HepG2 (cell line): ENCODE results near the gene PLEKHD1. TPM values are rescaled to one million over a fixed set of nuclear protein-coding genes. Genes with fewer than 3 reads are reported as not detected.

Experiments
- ATAC-seq: fragments of 200-7000 bp; cut with Tn5 transposase; 3 replicates; pipeline ENCODE4 v1.9.1; 2020; ENCODE audit warnings: mild to moderate bottlenecking, moderate library complexity
- BruUV-seq: library from RNA; stranded (reverse); fragments of 400-500 nt; replicated peaks from 2 replicates; lab custom pipeline; 2021; lab: Mats Ljungman, UMichigan
- CTCF ChIA-PET: fragments of 300-600 bp; formaldehyde crosslinking; extraction: SDS; loops from one replicate; lab custom pipeline; 2021; ENCODE audit warnings: low total read pairs, inconsistent platforms, low intra/inter-chr PET ratio; lab: Yijun Ruan, JAX
- POLR2A ChIA-PET: fragments of 350-600 bp; sonication (Branson Sonifier 250); formaldehyde crosslinking; loops from one replicate; lab custom pipeline; 2020; ENCODE audit warnings: antibody characterized with exemption, inconsistent platforms; lab: Yijun Ruan, JAX
- DNase-seq: peaks from one replicate; pipeline ENCODE4 v3.0.0-alpha.2; 2015; ENCODE audit warnings: low spot score
- FAIRE-seq: peaks from 3 replicates; lab custom pipeline; 2011; peaks lifted over from hg19 to GRCh38; lab: Jason Lieb, UNC
- H2AFZ ChIP-seq: one replicate; pipeline ENCODE4 v1.6.1; 2011; ENCODE audit warnings: low read length, inconsistent platforms
- H3K27ac ChIP-seq: fragments of 300-600 bp; 3 replicates; pipeline ENCODE4 v1.8.0; 2011; ENCODE audit warnings: mixed run types, mild to moderate bottlenecking, mixed read lengths, low read length, inconsistent platforms; ENCODE audit not compliant: insufficient read depth; ENCODE audit errors: extremely low read length
- H3K27me3 ChIP-seq, 2 experiments: fragments of 200-600 bp in 1 of 2; 2 replicates in 1 of 2; 3 replicates in 1 of 2; pipeline versions ENCODE4 v1.6.0 to v1.8.0; 2011; ENCODE audit warnings: low read length in 2 of 2, mild to moderate bottlenecking in 2 of 2, moderate library complexity in 2 of 2, inconsistent platforms in 1 of 2; ENCODE audit not compliant: insufficient read depth in 2 of 2, control insufficient read depth in 1 of 2
- H3K36me3 ChIP-seq, 2 experiments: fragments of 200-600 bp in 1 of 2; replicated peaks in 1 of 2; 2 replicates in 1 of 2; 3 replicates in 1 of 2; pipeline versions ENCODE4 v1.5.1 to v1.8.0; 2011; ENCODE audit warnings: low read length in 2 of 2, inconsistent platforms in 1 of 2; ENCODE audit not compliant: insufficient read depth in 2 of 2, control insufficient read depth in 1 of 2
- H3K4me1 ChIP-seq: 2 replicates; pipeline ENCODE4 v1.5.1; 2012; ENCODE audit warnings: low read length, inconsistent platforms; ENCODE audit not compliant: insufficient read depth
- H3K4me2 ChIP-seq: 2 replicates; pipeline ENCODE4 v1.6.0; 2011; ENCODE audit warnings: low read depth, low read length, inconsistent platforms
- H3K4me3 ChIP-seq, 3 experiments: fragments of 200-600 bp in 1 of 3; sonication (generic), shearing (Covaris generic) in 1 of 3; replicated peaks in 1 of 3; 2 replicates each; pipeline ENCODE4 v1.5.1; 2011 to 2016; ENCODE audit warnings: low read length in 3 of 3, inconsistent platforms in 2 of 3, low read depth in 2 of 3, mild to moderate bottlenecking in 2 of 3, control low read depth in 1 of 3, mixed read lengths in 1 of 3; ENCODE audit not compliant: insufficient read depth in 1 of 3
- H3K79me2 ChIP-seq: one replicate; pipeline ENCODE4 v1.6.1; 2011; ENCODE audit warnings: low read length, inconsistent platforms; ENCODE audit not compliant: insufficient read depth
- H3K9ac ChIP-seq: 2 replicates; pipeline ENCODE4 v1.6.0; 2011; ENCODE audit warnings: mild to moderate bottlenecking, low read depth, low read length, inconsistent platforms; ENCODE audit not compliant: insufficient read depth
- H3K9me3 ChIP-seq: 2 replicates; pipeline ENCODE4 v1.5.1; 2012; ENCODE audit warnings: mild to moderate bottlenecking, low read length
- H4K20me1 ChIP-seq: 2 replicates; pipeline ENCODE4 v1.6.0; 2011; ENCODE audit warnings: inconsistent platforms, mild to moderate bottlenecking, low read length, moderate library complexity; ENCODE audit not compliant: insufficient read depth
- ATF6 ChIP-seq: sonication (generic); formaldehyde crosslinking; conservative IDR thresholded peaks from 2 replicates; pipeline ENCODE4 v1.4.0; 2020; ENCODE audit warnings: missing genetic modification reagents
- DMAP1 ChIP-seq: IDR thresholded peaks from 2 replicates; pipeline ENCODE4 v1.6.1; 2016
- ESRRA ChIP-seq: sonication (generic); formaldehyde crosslinking; IDR thresholded peaks from 2 replicates; pipeline ENCODE4 v1.5.1; 2020; ENCODE audit warnings: mild to moderate bottlenecking, low read depth, missing genetic modification reagents
- FOXP4 ChIP-seq: sonication (generic); formaldehyde crosslinking; IDR thresholded peaks from 2 replicates; pipeline ENCODE4 v1.4.0; 2020; ENCODE audit warnings: missing genetic modification reagents
- HMGXB3 ChIP-seq: sonication (generic); formaldehyde crosslinking; IDR thresholded peaks from 2 replicates; pipeline ENCODE4 v1.4.0; 2020; ENCODE audit warnings: missing genetic modification reagents, borderline replicate concordance
- ISL2 ChIP-seq: sonication (generic); formaldehyde crosslinking; IDR thresholded peaks from 2 replicates; pipeline ENCODE4 v1.5.0; 2020; ENCODE audit warnings: missing genetic modification reagents
- PHF20 ChIP-seq: sonication (generic); formaldehyde crosslinking; IDR thresholded peaks from 2 replicates; pipeline ENCODE4 v1.5.0; 2020; ENCODE audit warnings: mild to moderate bottlenecking, missing genetic modification reagents
- SP2 ChIP-seq: sonication (generic); formaldehyde crosslinking; IDR thresholded peaks from 2 replicates; pipeline ENCODE4 v1.5.1; 2020; ENCODE audit warnings: mild to moderate bottlenecking, missing genetic modification reagents
- YY1 ChIP-seq: IDR thresholded peaks from 2 replicates; pipeline ENCODE4 v1.6.1; 2011; ENCODE audit warnings: low read length, low read depth, moderate library complexity, mild to moderate bottlenecking; ENCODE audit not compliant: insufficient read depth, insufficient replicate concordance
- ZFX ChIP-seq: sonication (generic); formaldehyde crosslinking; IDR thresholded peaks from 2 replicates; pipeline ENCODE4 v1.4.0; 2020; ENCODE audit warnings: mild to moderate bottlenecking, low read depth, missing genetic modification reagents, moderate library complexity
- ZNF616 ChIP-seq: sonication (generic); formaldehyde crosslinking; IDR thresholded peaks from 2 replicates; pipeline ENCODE4 v1.5.0; 2020; ENCODE audit warnings: low read depth, mild to moderate bottlenecking, missing genetic modification reagents
- WGBS: methylation state at CpG from one replicate; pipeline ENCODE4 v1.1.6; 2017; ENCODE audit warnings: low lambda C conversion rate; 5-methylcytosine and 5-hydroxymethylcytosine counted together
- in situ Hi-C: cut with HindIII; loops from 2 replicates; pipeline ENCODE4 v1.10.0; 2017; ENCODE audit warnings: low pct_unique_long_range_greater_than_20kb; ENCODE audit not compliant: extremely low pct_ligation_motif_present
- intact Hi-C: fragments of 100-400 bp; cut with micrococcal nuclease; formaldehyde crosslinking; loops from one replicate; pipeline ENCODE4 v1.10.0; 2022; ENCODE audit not compliant: unreplicated experiment
- polyA plus RNA-seq, 8 experiments: library from polyadenylated mRNA; depleted of rRNA in 3 of 8; stranded (reverse) in 7 of 8; unstranded in 1 of 8; fragments of >200 nt; fragmentation: Illumina TruSeq in 4 of 8; extraction: Trizol in 4 of 8; gene quantifications; 2 replicates each; pipeline versions ENCODE4 v1.2.1 to v1.2.3, GENCODE V29; 2011 to 2016; ENCODE audit warnings: low read depth in 4 of 8, missing spikeins in 1 of 8, mixed read lengths in 1 of 8; ENCODE audit not compliant: insufficient read depth in 1 of 8
- total RNA-seq, 5 experiments: library from RNA; depleted of rRNA; stranded (reverse); fragments of >200 nt; fragmentation: Illumina TruSeq; extraction: Trizol; gene quantifications; 2 replicates each; pipeline ENCODE4 v1.2.3, GENCODE V29; 2016; ENCODE audit warnings: low read depth in 1 of 5

Gene PLEKHD1
- total and polyA plus RNA-seq, 2 of the 13 experiments (the other 11 are each of a cell fraction or from before 2014, with no cell fraction given) = 0.01 TPM; not detected in 1

- TF ChIP-seq ATF6 (CRISPR knock-in tag) (no peak), DMAP1 (no peak), ZNF616 (no peak), PHF20 (no peak)
- TF ChIP-seq, all 625 proteins: peak for 0
These were observed 53.4 kb downstream of the PLEKHD1 start (continued) for GRCh38 chr14:69537900-69538299.

GRCh38 chr14:69538766-69539165, 54.2 kb downstream of the PLEKHD1 start:
- DNase-seq = no peak
- ATAC-seq = no peak
- POLR2A ChIA-PET = no interaction called here
- H3K79me2 ChIP-seq = no peaks in the 10 kb centered on the region
- H3K36me3 ChIP-seq = no peaks in the 10 kb centered on the region
- no peaks in the 10 kb centered on the region for H4K20me1 ChIP-seq
- CTCF ChIA-PET = no interaction called here
- peaks cover 2 to 11% of the 10 kb centered on the region in 2 experiments; a peak in 4 of 5 replicates for H3K27me3 ChIP-seq
- FAIRE-seq = no peak
- intact Hi-C loops = no loop called here
- no peak overlapping the region for H3K4me2 ChIP-seq
- no peak overlapping the region for H3K27ac ChIP-seq
- no peaks in the 10 kb centered on the region for H3K4me1 ChIP-seq
- H2AFZ ChIP-seq = no peak overlapping the region
- H3K9me3 ChIP-seq = no peaks in the 10 kb centered on the region
- in situ Hi-C loops = loop anchor here (5.0 kb wide), 1 partner anchor 34 kb away; the partner anchor contains the start of gene CCDC177
- WGBS = 17% methylated on average over 1 of the region's 1 CpG
- H3K4me3 ChIP-seq = no peak overlapping the region
- H3K9ac ChIP-seq = no peak overlapping the region
- no TSS peak for BruUV-seq
- TF ChIP-seq ESRRA (CRISPR knock-in tag) = no peak
- TF ChIP-seq SP2 (CRISPR knock-in tag) = no peak
- no peak for TF ChIP-seq YY1
- TF ChIP-seq ISL2 (CRISPR knock-in tag) = no peak
- TF ChIP-seq ATF6 (CRISPR knock-in tag) = no peak
- no peak for TF ChIP-seq FOXP4
- TF ChIP-seq ZFX = no peak
- TF ChIP-seq HMGXB3 (CRISPR knock-in tag) = no peak
